ENCODE measurements around the gene CARD11. TPM values are rescaled to one million over a fixed set of nuclear protein-coding genes. Genes with fewer than 3 reads are reported as not detected.

The CARD11 gene
- total and polyA plus RNA-seq, 2 of the 4 experiments (the other 2 are of a cell fraction) = 0.18 to 0.26 TPM

- Histone ChIP-seq H3K9ac (ENCODE audit: low read depth, low read length) (no peak overlapping the region), H2AFZ (replicated peaks; ENCODE audit: low read length, poor library complexity) (no peak overlapping the region), H3K27ac (ENCODE audit: insufficient read depth, low read length) (no peak overlapping the region), H3K14ac (replicated peaks; ENCODE audit: low read depth, low read length) (no peak overlapping the region), H4K8ac (ENCODE audit: low read depth in 2 of 2, low read length in 2 of 2) (no peak overlapping the region), H3K56ac (ENCODE audit: extremely low read depth, insufficient read depth, low read length) (no peak overlapping the region), H3K23ac (ENCODE audit: low read depth, low read length) (no peak overlapping the region), H3K9me3 (ENCODE audit: control insufficient read depth, insufficient read depth, low read length) (no peaks in the 10 kb centered on the region), H2AK5ac (ENCODE audit: low read depth, low read length) (no peak overlapping the region), H3K79me1 (ENCODE audit: low read depth in 1 of 2, low read length in 2 of 2) (no peaks in the 10 kb centered on the region), H2BK20ac (ENCODE audit: low read depth, low read length) (no peak overlapping the region), H4K5ac (ENCODE audit: low read depth, low read length) (no peak overlapping the region), H3K36me3 (ENCODE audit: control insufficient read depth, insufficient read depth, low read length) (no peaks in the 10 kb centered on the region), H2BK120ac (ENCODE audit: low read depth, low read length) (no peak overlapping the region), H3K4me2 (ENCODE audit: low read depth, low read length) (no peak overlapping the region), H3K4me1 (ENCODE audit: control insufficient read depth, insufficient read depth, low read length) (no peaks in the 10 kb centered on the region), H3K27me3 (ENCODE audit: control insufficient read depth, insufficient read depth, low read length) (no peaks in the 10 kb centered on the region; the same call in 1 of the 2 replicates), H3K4me3 (ENCODE audit: insufficient read depth, low read depth, low read length) (no peak overlapping the region), H2BK5ac (ENCODE audit: low read depth, low read length, poor library complexity, severe bottlenecking) (no peak overlapping the region), H2BK15ac (ENCODE audit: low read depth, low read length) (no peak overlapping the region), H3K4ac (ENCODE audit: low read depth, low read length) (no peak overlapping the region), H4K91ac (ENCODE audit: insufficient read depth, low read depth, low read length) (no peak overlapping the region), H4K20me1 (ENCODE audit: insufficient read depth, low read length) (no peaks in the 10 kb centered on the region), H3K18ac (ENCODE audit: low read depth, low read length) (no peak overlapping the region), H2AK9ac (replicated peaks; ENCODE audit: low read depth, low read length, poor library complexity) (no peak overlapping the region), H3K9me1 (ENCODE audit: insufficient read depth, low read length) (no peaks in the 10 kb centered on the region)
- intact Hi-C loops (cut with micrococcal nuclease) (no loop called here), dilution Hi-C loops (cut with HindIII; ENCODE audit: low sequenced_read_pairs, unreplicated experiment) (no loop called here), in situ Hi-C loops (cut with MboI; ENCODE audit: low sequenced_read_pairs) (no loop called here)
- POLR2A ChIA-PET (ENCODE audit: unreplicated experiment) = no interaction called here
- TF ChIP-seq POLR2A (IDR thresholded peaks at IDR 0.05; ENCODE audit: low read depth, low read length) (no peak), BHLHE40 (IDR thresholded peaks at IDR 0.05; ENCODE audit: low read depth, low read length) (no peak), MAZ (IDR thresholded peaks at IDR 0.05; ENCODE audit: borderline replicate concordance, low read depth, low read length) (no peak), ELK1 (IDR thresholded peaks at IDR 0.05; ENCODE audit: borderline replicate concordance, low read depth, low read length) (no peak), RAD21 (IDR thresholded peaks at IDR 0.05; ENCODE audit: low read length) (no peak), CTCF (conservative IDR thresholded peaks at IDR 0.05; ENCODE audit: low read depth, low read length) (no peak), CEBPB (IDR thresholded peaks at IDR 0.05; ENCODE audit: low read depth, low read length) (no peak), CHD1 (IDR thresholded peaks at IDR 0.05; ENCODE audit: low read depth, low read length) (no peak), MXI1 (IDR thresholded peaks at IDR 0.05; ENCODE audit: borderline replicate concordance, low read depth, low read length) (no peak), SMC3 (IDR thresholded peaks at IDR 0.05; ENCODE audit: low read depth, low read length) (no peak), USF2 (IDR thresholded peaks at IDR 0.05; ENCODE audit: low read depth, low read length) (no peak), RCOR1 (IDR thresholded peaks at IDR 0.05; ENCODE audit: insufficient replicate concordance, low read length) (no peak), NFE2L2 (IDR thresholded peaks at IDR 0.05; ENCODE audit: low read depth, low read length) (no peak), RFX5 (IDR thresholded peaks at IDR 0.05; ENCODE audit: low read depth, low read length) (no peak)
- ATAC-seq (ENCODE audit: low read depth) (no peak), DNase-seq (no peak)
- no TSS peak for BruUV-seq (replicated peaks)
- CTCF ChIA-PET = no interaction called here
- WGBS, 2 experiments (ENCODE audit: extremely low coverage in 2 of 2, insufficient read length in 1 of 2) = 95% methylated on average over 5 of the region's 10 CpGs; no CpG with 5 or more reads in 1 of the 2 experiments
These were observed 70.9 kb downstream of the CARD11 start for GRCh38 chr7:2972835-2973161.

All from IMR-90 (cell line).